Measurements from ENCODE around the gene CMTM2. TPM values are rescaled to one million over a fixed set of nuclear protein-coding genes. Genes with fewer than 3 reads are reported as not detected.

Gene CMTM2
- total RNA-seq, 2 experiments from 2014 or later: 0.19 to 0.91 TPM

- Histone ChIP-seq H3K9me3 (ENCODE audit: low read length) (no peaks in the 10 kb centered on the region), H3K27ac (ENCODE audit: low read depth, low read length, poor library complexity, severe bottlenecking) (no peak overlapping the region), H3K4me3 (ENCODE audit: low read depth, low read length, poor library complexity, severe bottlenecking) (no peak overlapping the region), H3K36me3 (ENCODE audit: insufficient read depth, low read length) (0 out of 2 replicates have a peak, but pooled peaks cover 3% of the 10 kb centered on the region), H3K9me2 (ENCODE audit: insufficient read depth, low read length) (no peaks in the 10 kb centered on the region), H2AFZ (ENCODE audit: low read length) (no peak overlapping the region), H4K20me1 (ENCODE audit: insufficient read depth, low read length) (no peaks in the 10 kb centered on the region), H3K4me2 (ENCODE audit: low read length) (no peak overlapping the region), H3K79me2 (ENCODE audit: insufficient read depth, low read depth, low read length) (no peaks in the 10 kb centered on the region), H3K4me1 (ENCODE audit: insufficient read depth, low read length, poor library complexity, severe bottlenecking) (no peaks in the 10 kb centered on the region)
- CTCF ChIA-PET (ENCODE audit: unreplicated experiment): no interaction called here
- DNase-seq (ENCODE audit: low spot score): no peak
- POLR2A ChIA-PET: no interaction called here
- TF ChIP-seq EZH2phosphoT487 (IDR thresholded peaks at IDR 0.05; ENCODE audit: borderline replicate concordance, low read depth, low read length) (no peak), CTCF (conservative IDR thresholded peaks at IDR 0.05; ENCODE audit: low read length) (no peak)
- intact Hi-C loops (cut with micrococcal nuclease; ENCODE audit: unreplicated experiment): no loop called here
- no TSS peak for BruUV-seq (replicated peaks)
These were observed 3.0 kb upstream of the CMTM2 start for GRCh38 chr16:66576296-66576695.

GRCh38 chr16:66580605-66581209 is 1.4 kb downstream of the CMTM2 start:
- H3K4me2 ChIP-seq (ENCODE audit: low read length): no peak overlapping the region

More at GRCh38 chr16:66580605-66581209, 1.4 kb downstream of the CMTM2 start:
- Histone ChIP-seq H3K79me2 (ENCODE audit: insufficient read depth, low read depth, low read length) (no peaks in the 10 kb centered on the region), H3K9me2 (ENCODE audit: insufficient read depth, low read length) (no peaks in the 10 kb centered on the region), H2AFZ (ENCODE audit: low read length) (no peak overlapping the region), H4K20me1 (ENCODE audit: insufficient read depth, low read length) (no peaks in the 10 kb centered on the region), H3K4me1 (ENCODE audit: insufficient read depth, low read length, poor library complexity, severe bottlenecking) (peaks cover 4% of the 10 kb centered on the region), H3K36me3 (ENCODE audit: insufficient read depth, low read length) (no peaks in the 10 kb centered on the region), H3K4me3 (ENCODE audit: low read depth, low read length, poor library complexity, severe bottlenecking) (no peak overlapping the region), H3K27ac (ENCODE audit: low read depth, low read length, poor library complexity, severe bottlenecking) (no peak overlapping the region), H3K9me3 (ENCODE audit: low read length) (no peaks in the 10 kb centered on the region)
- ChIA-PET POLR2A (no interaction called here), CTCF (ENCODE audit: unreplicated experiment) (no interaction called here)
- intact Hi-C loops (cut with micrococcal nuclease; ENCODE audit: unreplicated experiment): no loop called here
- DNase-seq (ENCODE audit: low spot score): no peak
- no TSS peak for BruUV-seq (replicated peaks)
- no peak for TF ChIP-seq CTCF (conservative IDR thresholded peaks at IDR 0.05; ENCODE audit: low read length)
- no peak for TF ChIP-seq EZH2phosphoT487 (IDR thresholded peaks at IDR 0.05; ENCODE audit: borderline replicate concordance, low read depth, low read length)
